Measurements from ENCODE around the gene WDR33.

Gene WDR33

GRCh38 chr2:127660291-127660578, 150.7 kb downstream of the WDR33 start:
- TF ChIP-seq CTCF (IDR thresholded peaks at IDR 0.05; ENCODE audit: low read depth, low read length, missing control alignments), result no peak
- no peak for DNase-seq (ENCODE audit: low read depth)

GRCh38 chr2:127659408-127660290, 151.3 kb downstream of the WDR33 start:
- H3K4me3 ChIP-seq (ENCODE audit: low read depth, low read length), result no peak overlapping the region
- DNase-seq (ENCODE audit: low read depth), result no peak
- no peak for TF ChIP-seq CTCF (IDR thresholded peaks at IDR 0.05; ENCODE audit: low read depth, low read length, missing control alignments)

More at GRCh38 chr2:127660291-127660578, 150.7 kb downstream of the WDR33 start:
- no peak overlapping the region for H3K4me3 ChIP-seq (ENCODE audit: low read depth, low read length)

GRCh38 chr2:127658641-127659407, 152.1 kb downstream of the WDR33 start:
- H3K4me3 ChIP-seq (ENCODE audit: low read depth, low read length), result no peak overlapping the region
- TF ChIP-seq CTCF (IDR thresholded peaks at IDR 0.05; ENCODE audit: low read depth, low read length, missing control alignments), result no peak
- no peak for DNase-seq (ENCODE audit: low read depth)

- no peak overlapping the region for H3K4me3 ChIP-seq (ENCODE audit: low read depth, low read length)
- no peak for TF ChIP-seq CTCF (IDR thresholded peaks at IDR 0.05; ENCODE audit: low read depth, low read length, missing control alignments)
- DNase-seq (ENCODE audit: low read depth), result no peak
Observed at GRCh38 chr2:127658146-127658545, 152.8 kb downstream of the WDR33 start.

- DNase-seq (ENCODE audit: low read depth), result no peak
- TF ChIP-seq CTCF (IDR thresholded peaks at IDR 0.05; ENCODE audit: low read depth, low read length, missing control alignments), result no peak
- no peak overlapping the region for H3K4me3 ChIP-seq (ENCODE audit: low read depth, low read length)
Observed at GRCh38 chr2:127657232-127657595, 153.8 kb downstream of the WDR33 start.

GRCh38 chr2:127656569-127657231, 154.3 kb downstream of the WDR33 start:
- no peak overlapping the region for H3K4me3 ChIP-seq (ENCODE audit: low read depth, low read length)
- no peak for DNase-seq (ENCODE audit: low read depth)
- TF ChIP-seq CTCF (IDR thresholded peaks at IDR 0.05; ENCODE audit: low read depth, low read length, missing control alignments), result no peak

Measured in GM12864 (cell line).